ENCODE results near the gene C16orf54.
"Not testable (repeated sequence)": the region's sequence is repeated elsewhere in the genome, so short reads cannot be mapped to it uniquely, and the experiment has no call there.

The C16orf54 gene

DNA sequence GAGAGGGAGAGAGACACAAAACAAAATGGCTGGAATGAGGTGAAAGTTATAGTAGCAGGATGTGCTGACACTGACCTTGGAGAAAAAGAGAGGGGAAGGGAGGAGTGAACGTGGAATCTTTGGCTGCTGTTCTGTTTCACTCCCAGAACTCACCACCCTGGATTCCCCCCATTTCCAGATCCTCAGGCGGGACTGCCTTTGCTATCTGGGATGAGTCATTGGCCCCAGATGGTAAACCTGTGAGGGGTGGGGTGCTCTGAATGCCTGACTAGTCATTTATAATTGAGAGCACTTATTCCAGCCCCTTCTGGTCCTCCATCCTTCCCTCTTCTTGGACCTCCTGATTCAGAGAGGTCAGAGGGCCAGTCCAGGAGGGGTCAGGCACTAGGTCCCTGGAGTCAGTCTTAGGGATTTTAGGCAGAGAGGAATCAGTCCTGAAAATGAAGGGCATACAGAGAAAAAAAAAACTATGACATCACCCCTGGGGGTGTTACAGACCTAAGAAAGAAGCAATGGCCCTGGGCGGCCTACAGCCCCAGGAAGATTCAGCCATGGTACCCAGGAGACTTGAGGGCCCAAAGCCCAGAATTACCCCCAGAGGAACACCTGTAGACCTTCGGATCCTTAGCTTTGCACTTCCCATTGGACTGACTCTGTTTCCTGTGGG lies 30.1 kb upstream of the C16orf54 start:
- no peak overlapping the region for H3K4me3 ChIP-seq (ENCODE audit: control insufficient read depth, low read depth, low read length)
- TF ChIP-seq, protein P1, sequence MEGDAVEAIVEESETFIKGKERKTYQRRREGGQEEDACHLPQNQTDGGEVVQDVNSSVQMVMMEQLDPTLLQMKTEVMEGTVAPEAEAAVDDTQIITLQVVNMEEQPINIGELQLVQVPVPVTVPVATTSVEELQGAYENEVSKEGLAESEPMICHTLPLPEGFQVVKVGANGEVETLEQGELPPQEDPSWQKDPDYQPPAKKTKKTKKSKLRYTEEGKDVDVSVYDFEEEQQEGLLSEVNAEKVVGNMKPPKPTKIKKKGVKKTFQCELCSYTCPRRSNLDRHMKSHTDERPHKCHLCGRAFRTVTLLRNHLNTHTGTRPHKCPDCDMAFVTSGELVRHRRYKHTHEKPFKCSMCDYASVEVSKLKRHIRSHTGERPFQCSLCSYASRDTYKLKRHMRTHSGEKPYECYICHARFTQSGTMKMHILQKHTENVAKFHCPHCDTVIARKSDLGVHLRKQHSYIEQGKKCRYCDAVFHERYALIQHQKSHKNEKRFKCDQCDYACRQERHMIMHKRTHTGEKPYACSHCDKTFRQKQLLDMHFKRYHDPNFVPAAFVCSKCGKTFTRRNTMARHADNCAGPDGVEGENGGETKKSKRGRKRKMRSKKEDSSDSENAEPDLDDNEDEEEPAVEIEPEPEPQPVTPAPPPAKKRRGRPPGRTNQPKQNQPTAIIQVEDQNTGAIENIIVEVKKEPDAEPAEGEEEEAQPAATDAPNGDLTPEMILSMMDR (IDR thresholded peaks at IDR 0.05; ENCODE audit: control insufficient read depth, insufficient read depth, low read depth, low read length, missing control alignments) = no peak
- DNase-seq (ENCODE audit: low read depth) = no peak

- no peak for DNase-seq (ENCODE audit: low read depth)
- no peak overlapping the region for H3K4me3 ChIP-seq (ENCODE audit: control insufficient read depth, low read depth, low read length)
- TF ChIP-seq, protein P1 (IDR thresholded peaks at IDR 0.05; ENCODE audit: control insufficient read depth, insufficient read depth, low read depth, low read length, missing control alignments) = no peak
Observed at GRCh38 chr16:29774730-29775129, 28.9 kb upstream of the C16orf54 start.

- H3K4me3 ChIP-seq (ENCODE audit: control insufficient read depth, low read depth, low read length); DNase-seq (ENCODE audit: low read depth): not testable (repeated sequence)
Observed at GRCh38 chr16:29772330-29772729, 26.5 kb upstream of the C16orf54 start.

DNA sequence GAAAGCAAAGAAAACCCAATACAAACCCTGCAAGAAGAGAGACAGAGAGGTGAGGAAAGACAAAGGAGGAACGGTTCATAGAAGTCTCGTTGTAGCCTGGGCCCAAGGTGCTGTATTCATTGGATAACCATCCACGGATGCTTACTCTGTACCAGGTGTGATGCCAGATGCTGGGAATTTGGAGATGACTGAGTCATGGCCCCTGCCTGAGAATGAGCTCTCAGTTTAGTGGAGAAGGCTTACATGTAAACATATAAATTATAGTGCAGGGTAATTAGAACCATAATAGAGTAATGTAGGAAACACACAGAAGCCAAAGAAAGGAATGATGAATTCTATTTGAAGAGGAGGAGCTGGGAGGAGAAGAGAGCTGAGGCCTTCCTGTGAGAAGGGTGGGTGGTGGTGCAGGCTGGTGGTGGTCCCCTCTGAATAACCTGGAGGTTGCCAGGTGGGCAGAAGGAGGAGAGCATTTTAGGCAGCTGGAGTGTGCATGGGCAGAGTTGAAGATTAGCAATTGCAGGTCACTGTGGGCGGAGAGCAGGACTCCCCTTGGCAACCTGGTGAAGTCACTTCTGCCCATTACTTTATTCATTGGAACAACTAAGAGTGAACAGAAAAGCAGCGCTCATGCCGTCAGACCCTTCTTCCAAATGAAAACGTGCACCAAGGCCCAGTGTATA lies 24.6 kb upstream of the C16orf54 start:
- no peak for DNase-seq (ENCODE audit: low read depth)
- TF ChIP-seq, protein P1 (IDR thresholded peaks at IDR 0.05; ENCODE audit: control insufficient read depth, insufficient read depth, low read depth, low read length, missing control alignments) = no peak

GRCh38 chr16:29769507-29769906 lies 23.7 kb upstream of the C16orf54 start:
- no peak for DNase-seq (ENCODE audit: low read depth)
- TF ChIP-seq, protein P1 (IDR thresholded peaks at IDR 0.05; ENCODE audit: control insufficient read depth, insufficient read depth, low read depth, low read length, missing control alignments) = no peak
- no peak overlapping the region for H3K4me3 ChIP-seq (ENCODE audit: control insufficient read depth, low read depth, low read length)

More for the DNA sequence above, 24.6 kb upstream of the C16orf54 start:
- no peak overlapping the region for H3K4me3 ChIP-seq (ENCODE audit: control insufficient read depth, low read depth, low read length)

DNA sequence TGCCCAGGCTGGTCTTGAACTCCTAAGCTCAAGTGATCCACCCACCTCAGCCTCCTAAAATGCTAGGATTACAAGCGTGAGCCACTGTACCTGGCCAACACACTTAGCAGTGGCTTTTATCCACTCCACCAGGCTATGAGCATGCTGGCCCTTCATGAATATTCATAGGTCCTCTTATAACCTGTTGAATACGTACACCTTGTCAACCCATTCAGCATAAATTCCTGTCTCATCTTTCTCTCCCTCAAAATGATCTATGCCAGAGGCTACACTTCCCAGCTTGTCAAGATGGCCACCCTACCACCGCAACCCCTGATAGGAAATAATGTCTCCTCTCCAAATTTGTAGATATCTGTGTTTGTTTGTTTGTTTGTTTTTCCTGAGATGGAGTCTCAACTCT lies 21.3 kb upstream of the C16orf54 start:
- TF ChIP-seq, protein P1 (IDR thresholded peaks at IDR 0.05; ENCODE audit: control insufficient read depth, insufficient read depth, low read depth, low read length, missing control alignments) = no peak
- H3K4me3 ChIP-seq (ENCODE audit: control insufficient read depth, low read depth, low read length) = no peak overlapping the region
- DNase-seq (ENCODE audit: low read depth) = no peak

GRCh38 chr16:29766571-29766970 lies 20.8 kb upstream of the C16orf54 start:
- DNase-seq (ENCODE audit: low read depth) = no peak
- no peak overlapping the region for H3K4me3 ChIP-seq (ENCODE audit: control insufficient read depth, low read depth, low read length)
- TF ChIP-seq, protein P1 (IDR thresholded peaks at IDR 0.05; ENCODE audit: control insufficient read depth, insufficient read depth, low read depth, low read length, missing control alignments) = no peak

Data from AG09309 (cell line).